Suppressor macrophage treated with lipopolysaccharide for 4 hours (primary cell): ENCODE results near the gene ALS2CL.

Experiments
- DNase-seq: peaks from one replicate; pipeline ENCODE4 v3.0.0-alpha.2; 2020

The ALS2CL gene

GRCh38 chr3:46662771-46663551 lies 30.5 kb downstream of the ALS2CL start:
- DNase-seq, result no peak

- no peak for DNase-seq
Observed at GRCh38 chr3:46661776-46662766, 31.4 kb downstream of the ALS2CL start.

GRCh38 chr3:46660543-46661523 lies 32.6 kb downstream of the ALS2CL start:
- DNase-seq, result no peak

- no peak for DNase-seq
Observed at GRCh38 chr3:46660003-46660402, 33.5 kb downstream of the ALS2CL start.

- no peak for DNase-seq
Observed at GRCh38 chr3:46659285-46659684, 34.2 kb downstream of the ALS2CL start.

GRCh38 chr3:46656778-46657556 lies 36.5 kb downstream of the ALS2CL start:
- no peak for DNase-seq

- no peak for DNase-seq
Observed at GRCh38 chr3:46655271-46655670, 38.2 kb downstream of the ALS2CL start.

- no peak for DNase-seq
Observed at GRCh38 chr3:46651084-46651483, 42.4 kb downstream of the ALS2CL start.

- DNase-seq, result no peak
Observed at GRCh38 chr3:46649436-46649835, 44.0 kb downstream of the ALS2CL start.

GRCh38 chr3:46648096-46648495 lies 45.4 kb downstream of the ALS2CL start:
- no peak for DNase-seq

GRCh38 chr3:46646700-46647099 lies 46.8 kb downstream of the ALS2CL start:
- no peak for DNase-seq

GRCh38 chr3:46643701-46644100 lies 49.8 kb downstream of the ALS2CL start:
- DNase-seq, result no peak

- DNase-seq, result no peak
Observed at GRCh38 chr3:46642971-46643370, 50.5 kb downstream of the ALS2CL start.

- no peak for DNase-seq
Observed at GRCh38 chr3:46640927-46641326, 52.6 kb downstream of the ALS2CL start.

GRCh38 chr3:46639221-46639620 lies 54.3 kb downstream of the ALS2CL start:
- DNase-seq, result no peak

- no peak for DNase-seq
Observed at GRCh38 chr3:46634856-46635255, 58.6 kb downstream of the ALS2CL start.

- peak; percentile 62 for DNase-seq
Observed at GRCh38 chr3:46632792-46633191, 60.7 kb downstream of the ALS2CL start.

GRCh38 chr3:46629551-46630517 lies 63.6 kb downstream of the ALS2CL start:
- DNase-seq, result peak; percentile 76

- DNase-seq, result no peak
Observed at GRCh38 chr3:46628901-46629369, 64.5 kb downstream of the ALS2CL start.

- DNase-seq, result no peak
Observed at GRCh38 chr3:46627078-46627477, 66.4 kb downstream of the ALS2CL start.
